Activated CD8-positive, alpha-beta T cell treated with anti-CD3 and anti-CD28 coated beads for 36 hours (primary cell): Measurements from ENCODE around the gene ILK. TPM values are rescaled to one million over a fixed set of nuclear protein-coding genes. Genes with fewer than 3 reads are reported as not detected.

Source experiments
- ATAC-seq: fragments of 200-7000 bp; cut with Tn5 transposase; one replicate; pipeline ENCODE4 v1.10.0; 2021; ENCODE audit warnings: mild to moderate bottlenecking, moderate library complexity
- CTCF ChIA-PET: fragments of 350-600 bp; sonication (Branson Sonifier 250); formaldehyde crosslinking; loops from one replicate; lab custom pipeline; 2021; ENCODE audit warnings: antibody characterized with exemption; lab: Charles Lee
- POLR2A ChIA-PET: fragments of 350-600 bp; sonication (Branson Sonifier 250); formaldehyde crosslinking; loops from one replicate; lab custom pipeline; 2021; ENCODE audit warnings: antibody characterized with exemption; lab: Charles Lee
- DNase-seq: peaks from one replicate; pipeline ENCODE4 v3.0.0-alpha.2; 2020
- H3K27ac Mint-ChIP-seq: one replicate; pipeline ENCODE4 v1.8.0; 2021; ENCODE audit warnings: mild to moderate bottlenecking, mixed read lengths
- H3K27me3 Mint-ChIP-seq: one replicate; pipeline ENCODE4 v1.8.0; 2021; ENCODE audit warnings: mixed read lengths
- H3K36me3 Mint-ChIP-seq: one replicate; pipeline ENCODE4 v1.8.0; 2021; ENCODE audit warnings: low read depth, mixed read lengths
- H3K4me1 Mint-ChIP-seq: one replicate; pipeline ENCODE4 v1.8.0; 2021; ENCODE audit warnings: low read depth, mixed read lengths
- H3K4me3 Mint-ChIP-seq: one replicate; pipeline ENCODE4 v1.8.0; 2021; ENCODE audit warnings: mild to moderate bottlenecking, moderate library complexity, mixed read lengths
- H3K9me3 Mint-ChIP-seq: one replicate; pipeline ENCODE4 v1.8.0; 2021; ENCODE audit warnings: mixed read lengths
- intact Hi-C: fragments of 100-400 bp; cut with micrococcal nuclease; formaldehyde crosslinking; loops from one replicate; pipeline ENCODE4 v1.10.0; 2022
- total RNA-seq, 2 experiments: library from RNA; stranded (reverse); gene quantifications; one replicate each; pipeline ENCODE4 v1.2.3, GENCODE V29; 2021
- TF ChIP-seq, protein P1 (sequence below): fragments of 200-600 bp; IDR thresholded peaks from one replicate; pipeline ENCODE4 v1.8.0; 2022; ENCODE audit warnings: antibody characterized with exemption, mild to moderate bottlenecking

ILK gene
- total RNA-seq, 2 experiments from 2014 or later, result 70.6 to 71.7 TPM

DNA sequence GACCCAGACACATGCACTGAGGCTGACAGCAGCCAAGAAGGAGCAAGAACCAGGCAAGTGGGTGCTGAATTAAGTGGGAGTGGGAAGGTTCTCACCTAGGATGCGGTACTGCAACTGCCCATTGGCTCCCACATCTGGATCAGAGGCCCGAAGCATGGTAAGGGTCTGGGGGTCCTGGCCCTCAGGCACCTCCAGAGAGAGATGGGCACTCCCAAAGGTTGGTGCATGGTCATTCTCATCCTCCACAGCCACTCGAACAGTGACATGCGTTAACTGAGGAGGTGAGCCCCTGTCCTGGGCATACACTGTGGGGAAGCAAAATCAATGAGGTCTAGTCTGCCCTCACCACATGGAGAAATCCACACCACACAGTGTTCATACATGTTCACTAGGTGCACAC, 25.0 kb downstream of the ILK start:
- ChIA-PET POLR2A (no interaction called here), CTCF (interaction anchor here (1.0 to 1.5 kb wide), 4 partner anchors 13 to 147 kb away, joined by 3 read pairs; partner anchors contain the start of genes ARFIP2 and TIMM10B)
- TF ChIP-seq, protein P1, sequence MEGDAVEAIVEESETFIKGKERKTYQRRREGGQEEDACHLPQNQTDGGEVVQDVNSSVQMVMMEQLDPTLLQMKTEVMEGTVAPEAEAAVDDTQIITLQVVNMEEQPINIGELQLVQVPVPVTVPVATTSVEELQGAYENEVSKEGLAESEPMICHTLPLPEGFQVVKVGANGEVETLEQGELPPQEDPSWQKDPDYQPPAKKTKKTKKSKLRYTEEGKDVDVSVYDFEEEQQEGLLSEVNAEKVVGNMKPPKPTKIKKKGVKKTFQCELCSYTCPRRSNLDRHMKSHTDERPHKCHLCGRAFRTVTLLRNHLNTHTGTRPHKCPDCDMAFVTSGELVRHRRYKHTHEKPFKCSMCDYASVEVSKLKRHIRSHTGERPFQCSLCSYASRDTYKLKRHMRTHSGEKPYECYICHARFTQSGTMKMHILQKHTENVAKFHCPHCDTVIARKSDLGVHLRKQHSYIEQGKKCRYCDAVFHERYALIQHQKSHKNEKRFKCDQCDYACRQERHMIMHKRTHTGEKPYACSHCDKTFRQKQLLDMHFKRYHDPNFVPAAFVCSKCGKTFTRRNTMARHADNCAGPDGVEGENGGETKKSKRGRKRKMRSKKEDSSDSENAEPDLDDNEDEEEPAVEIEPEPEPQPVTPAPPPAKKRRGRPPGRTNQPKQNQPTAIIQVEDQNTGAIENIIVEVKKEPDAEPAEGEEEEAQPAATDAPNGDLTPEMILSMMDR, result no peak
- ATAC-seq (no peak), DNase-seq (no peak)
- Mint-ChIP-seq H3K9me3 (no peaks in the 10 kb centered on the region), H3K27me3 (no peaks in the 10 kb centered on the region), H3K4me3 (no peak overlapping the region), H3K4me1 (peaks cover 19% of the 10 kb centered on the region), H3K27ac (no peak overlapping the region), H3K36me3 (peaks cover 3% of the 10 kb centered on the region)
- intact Hi-C loops, result no loop called here

DNA sequence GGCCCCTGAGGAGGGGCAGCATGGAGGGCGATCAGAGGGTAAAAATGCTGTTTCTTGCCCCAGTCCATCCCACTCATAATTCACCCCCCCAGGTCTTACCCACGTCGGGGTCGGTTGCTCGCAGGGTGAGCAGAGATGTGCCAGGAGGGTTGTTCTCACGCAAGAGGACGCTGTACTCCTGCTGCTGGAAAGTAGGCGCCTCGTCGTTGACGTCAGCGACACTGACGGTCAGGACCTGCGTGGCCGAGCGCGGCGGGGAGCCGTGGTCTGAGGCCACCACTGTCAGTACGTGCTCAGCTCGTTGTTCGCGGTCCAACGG, 26.0 kb downstream of the ILK start:
- ChIA-PET CTCF (interaction anchor here (0.7 to 1.5 kb wide), 3 partner anchors 11 to 21 kb away, joined by 3 read pairs; partner anchors contain the start of gene TPP1), POLR2A (no interaction called here)
- H3K4me3 Mint-ChIP-seq, result no peak overlapping the region
- peaks cover 3% of the 10 kb centered on the region for H3K36me3 Mint-ChIP-seq
- no peak for DNase-seq
- no peak overlapping the region for H3K27ac Mint-ChIP-seq
- H3K4me1 Mint-ChIP-seq, result peaks cover 19% of the 10 kb centered on the region
- TF ChIP-seq, protein P1, result no peak
- no peaks in the 10 kb centered on the region for H3K9me3 Mint-ChIP-seq
- no peaks in the 10 kb centered on the region for H3K27me3 Mint-ChIP-seq
- no peak for ATAC-seq
- intact Hi-C loops, result no loop called here

- no peak for ATAC-seq
- DNase-seq, result no peak
- peaks cover 19% of the 10 kb centered on the region for H3K4me1 Mint-ChIP-seq
- H3K9me3 Mint-ChIP-seq, result no peaks in the 10 kb centered on the region
- intact Hi-C loops, result no loop called here
- no peak overlapping the region for H3K27ac Mint-ChIP-seq
- POLR2A ChIA-PET, result interaction anchor here (1.2 to 1.3 kb wide), 2 partner anchors 12 to 27 kb away, joined by 4 to 7 read pairs; partner anchors contain the start of gene TPP1
- CTCF ChIA-PET, result interaction anchor here (1.2 to 1.5 kb wide), 2 partner anchors 20 to 53 kb away, joined by 3 to 4 read pairs; partner anchors contain the start of gene MRPL17
- H3K27me3 Mint-ChIP-seq, result no peaks in the 10 kb centered on the region
- peaks cover 3% of the 10 kb centered on the region for H3K36me3 Mint-ChIP-seq
- TF ChIP-seq, protein P1, result no peak
- no peak overlapping the region for H3K4me3 Mint-ChIP-seq
Measured at GRCh38 chr11:6629892-6630631, 26.5 kb downstream of the ILK start.

- no peak for ATAC-seq
- DNase-seq, result no peak
- Mint-ChIP-seq H3K4me3 (no peak overlapping the region), H3K36me3 (peaks cover 3% of the 10 kb centered on the region), H3K27ac (no peak overlapping the region), H3K27me3 (no peaks in the 10 kb centered on the region), H3K9me3 (no peaks in the 10 kb centered on the region), H3K4me1 (peaks cover 19% of the 10 kb centered on the region)
- TF ChIP-seq, protein P1, result no peak
- CTCF ChIA-PET, result interaction anchor here (1.2 to 1.5 kb wide), 3 partner anchors 9 to 52 kb away, joined by 4 to 5 read pairs (median 4); partner anchors contain the start of gene MRPL17
- intact Hi-C loops, result no loop called here
- POLR2A ChIA-PET, result interaction anchor here (1.2 to 1.4 kb wide), 4 partner anchors 12 to 26 kb away, joined by 3 to 7 read pairs (median 4); partner anchors contain the start of genes TAF10 and TPP1
Measured at GRCh38 chr11:6630632-6631291, 27.2 kb downstream of the ILK start.
